Breast epithelium (tissue), 3 donors: ENCODE data around the gene RXRB.

Experiments used
- POLR2A ChIP-seq: fragments of 450-650 bp; IDR thresholded peaks from one replicate; pipeline ENCODE4 v1.6.1; 2016; ENCODE audit warnings: antibody characterized with exemption, mild to moderate bottlenecking, moderate library complexity
- POLR2AphosphoS5 ChIP-seq, 3 donors: sonication (generic); formaldehyde crosslinking; IDR thresholded peaks; one replicate each; pipeline ENCODE4 v1.6.1; 2017; ENCODE audit warnings: antibody characterized with exemption in 3 of 3
- TF ChIP-seq, protein P1 (sequence below), 3 donors: fragments of 450-650 bp; IDR thresholded peaks; one replicate each; pipeline ENCODE4 v1.5.1; 2016 to 2017; ENCODE audit warnings: antibody characterized with exemption in 3 of 3, mild to moderate bottlenecking in 3 of 3, moderate library complexity in 3 of 3

DNA sequence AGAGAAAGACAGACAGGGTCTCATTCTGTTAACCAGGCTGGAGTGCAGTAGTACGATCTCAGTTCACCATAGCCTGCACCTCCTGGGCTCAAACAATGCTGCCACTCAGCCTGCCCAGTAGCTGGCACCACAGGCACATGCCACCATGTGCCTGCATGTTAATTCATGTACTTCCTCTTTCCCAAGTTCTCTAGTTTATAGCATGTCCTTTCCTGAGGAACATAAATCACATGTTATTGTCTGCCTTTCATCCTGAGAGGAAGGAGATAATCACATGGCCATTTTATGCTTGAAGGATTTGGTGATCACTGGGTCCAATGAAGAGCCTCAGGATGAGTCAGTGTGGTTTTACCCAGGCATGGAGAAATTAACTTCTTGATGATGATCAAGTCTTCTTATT is 56.1 kb downstream of the RXRB start:
- TF ChIP-seq, protein P1, sequence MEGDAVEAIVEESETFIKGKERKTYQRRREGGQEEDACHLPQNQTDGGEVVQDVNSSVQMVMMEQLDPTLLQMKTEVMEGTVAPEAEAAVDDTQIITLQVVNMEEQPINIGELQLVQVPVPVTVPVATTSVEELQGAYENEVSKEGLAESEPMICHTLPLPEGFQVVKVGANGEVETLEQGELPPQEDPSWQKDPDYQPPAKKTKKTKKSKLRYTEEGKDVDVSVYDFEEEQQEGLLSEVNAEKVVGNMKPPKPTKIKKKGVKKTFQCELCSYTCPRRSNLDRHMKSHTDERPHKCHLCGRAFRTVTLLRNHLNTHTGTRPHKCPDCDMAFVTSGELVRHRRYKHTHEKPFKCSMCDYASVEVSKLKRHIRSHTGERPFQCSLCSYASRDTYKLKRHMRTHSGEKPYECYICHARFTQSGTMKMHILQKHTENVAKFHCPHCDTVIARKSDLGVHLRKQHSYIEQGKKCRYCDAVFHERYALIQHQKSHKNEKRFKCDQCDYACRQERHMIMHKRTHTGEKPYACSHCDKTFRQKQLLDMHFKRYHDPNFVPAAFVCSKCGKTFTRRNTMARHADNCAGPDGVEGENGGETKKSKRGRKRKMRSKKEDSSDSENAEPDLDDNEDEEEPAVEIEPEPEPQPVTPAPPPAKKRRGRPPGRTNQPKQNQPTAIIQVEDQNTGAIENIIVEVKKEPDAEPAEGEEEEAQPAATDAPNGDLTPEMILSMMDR (IDR thresholded peaks at IDR 0.05) = no peak
- TF ChIP-seq POLR2AphosphoS5 (IDR thresholded peaks at IDR 0.05) (no peak), POLR2A (no peak)
